Thyroid gland (tissue), 4 donors: ENCODE results near the gene DIO1. TPM values are rescaled to one million over a fixed set of nuclear protein-coding genes. Genes with fewer than 3 reads are reported as not detected.

ENCODE experiments used
- DNase-seq, 2 donors: peaks; one replicate each; pipeline ENCODE4 v3.0.0-alpha.2; 2019
- H3K27ac ChIP-seq, 3 donors: fragments of 200-600 bp; sonication (generic); 1 replicate in 2 of 3; 2 replicates in 1 of 3; pipeline ENCODE4 v1.5.1; 2016 to 2019; ENCODE audit warnings: mild to moderate bottlenecking in 1 of 3, moderate library complexity in 1 of 3
- H3K27me3 ChIP-seq: fragments of 200-600 bp; sonication (generic); one replicate; pipeline ENCODE4 v1.5.1; 2019
- H3K36me3 ChIP-seq, 2 donors: fragments of 200-600 bp; sonication (generic); one replicate each; pipeline ENCODE4 v1.5.1; 2016 to 2019
- H3K4me1 ChIP-seq, 2 donors: fragments of 200-600 bp; sonication (generic); one replicate each; pipeline ENCODE4 v1.5.1; 2017 to 2019
- H3K4me3 ChIP-seq, 3 donors: fragments of 200-600 bp; sonication (generic); replicated peaks in 1 of 3; 1 replicate in 2 of 3; 2 replicates in 1 of 3; pipeline ENCODE4 v1.5.1; 2016; ENCODE audit warnings: mild to moderate bottlenecking in 1 of 3
- H3K9me3 ChIP-seq: fragments of 200-600 bp; sonication (generic); one replicate; pipeline ENCODE4 v1.5.1; 2017
- CTCF ChIP-seq, 6 experiments: fragments of 200-600 bp in 3 of 6; fragments of 450-650 bp in 3 of 6; sonication (generic) in 3 of 6; IDR thresholded peaks; one replicate each; pipeline ENCODE4 v1.5.1; 2016 to 2019; ENCODE audit warnings: antibody characterized with exemption in 6 of 6, mild to moderate bottlenecking in 2 of 6, inconsistent platforms in 1 of 6, moderate library complexity in 1 of 6
- POLR2A ChIP-seq, 2 donors: fragments of 450-650 bp; IDR thresholded peaks; one replicate each; pipeline ENCODE4 v1.6.1; 2017; ENCODE audit warnings: antibody characterized with exemption in 2 of 2, mild to moderate bottlenecking in 2 of 2, moderate library complexity in 1 of 2
- WGBS, 2 donors: methylation state at CpG; one replicate each; pipeline ENCODE4 v1.1.5; 2017; 5-methylcytosine and 5-hydroxymethylcytosine counted together
- intact Hi-C: fragments of 100-400 bp; cut with DNase I; formaldehyde crosslinking; loops from one replicate; pipeline ENCODE4 v1.15.1; 2023
- total RNA-seq, 4 donors: library from RNA; depleted of rRNA; stranded (reverse); fragments of >200 nt; gene quantifications; one replicate each; pipeline ENCODE4 v1.2.3, GENCODE V29; 2016

Gene DIO1
- total RNA-seq, 4 donors from 2014 or later, result 219 to 492 (median 343) TPM

- intact Hi-C loops, result no loop called here
- no peak for DNase-seq
- Histone ChIP-seq H3K4me3 (no peak overlapping the region), H3K27ac (no peak overlapping the region), H3K9me3 (no peaks in the 10 kb centered on the region), H3K27me3 (no peaks in the 10 kb centered on the region), H3K36me3 (peaks cover 0 to 10% of the 10 kb centered on the region in 2 donors), H3K4me1 (no peaks in the 10 kb centered on the region)
- TF ChIP-seq CTCF (IDR thresholded peaks at IDR 0.05), result no peak
- TF ChIP-seq POLR2A (IDR thresholded peaks at IDR 0.05), result no peak
- 84 to 97% methylated on average over 2 of the region's 2 CpGs for WGBS, 2 donors
These were observed 35.4 kb downstream of the DIO1 start for GRCh38 chr1:53929246-53929960.

DNA sequence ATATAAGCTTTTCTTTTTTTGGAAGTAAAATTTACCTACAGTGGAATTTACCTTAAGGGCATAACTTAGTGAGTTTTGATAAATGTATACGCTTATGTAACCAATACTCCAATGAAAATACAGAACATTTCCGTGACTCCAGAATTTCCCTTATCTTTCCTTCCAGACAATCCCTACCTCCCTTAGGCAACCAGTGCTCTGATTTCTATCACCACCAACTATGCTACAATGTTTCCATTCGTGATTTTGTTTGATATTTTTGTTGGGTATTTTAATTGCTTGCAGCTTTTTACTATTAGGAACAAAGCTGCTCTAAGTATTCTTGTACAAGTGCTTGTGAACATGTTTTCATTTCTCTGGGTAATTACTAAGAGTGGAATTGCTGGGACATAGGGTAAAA lies 36.9 kb downstream of the DIO1 start:
- TF ChIP-seq POLR2A (IDR thresholded peaks at IDR 0.05) (no peak), CTCF (IDR thresholded peaks at IDR 0.05) (no peak)
- Histone ChIP-seq H3K27me3 (no peaks in the 10 kb centered on the region), H3K36me3 (peaks cover 0 to 10% of the 10 kb centered on the region in 2 donors), H3K4me1 (no peaks in the 10 kb centered on the region), H3K27ac (no peak overlapping the region), H3K9me3 (no peaks in the 10 kb centered on the region), H3K4me3 (no peak overlapping the region)
- 94 to 95% methylated on average over 3 of the region's 3 CpGs for WGBS, 2 donors
- no peak for DNase-seq
- intact Hi-C loops, result no loop called here

- Histone ChIP-seq H3K36me3 (peaks cover 0 to 10% of the 10 kb centered on the region in 2 donors), H3K27ac (no peak overlapping the region), H3K4me3 (no peak overlapping the region), H3K4me1 (no peaks in the 10 kb centered on the region), H3K9me3 (no peaks in the 10 kb centered on the region), H3K27me3 (no peaks in the 10 kb centered on the region)
- DNase-seq, result no peak
- intact Hi-C loops, result no loop called here
- WGBS, 2 donors, result 96 to 98% methylated on average over 2 of the region's 2 CpGs
- no peak for TF ChIP-seq POLR2A (IDR thresholded peaks at IDR 0.05)
- no peak for TF ChIP-seq CTCF (IDR thresholded peaks at IDR 0.05)
These were observed 37.5 kb downstream of the DIO1 start for GRCh38 chr1:53931523-53931922.

- H3K27ac ChIP-seq, result no peak overlapping the region
- 97 to 98% methylated on average over 1 of the region's 1 CpG for WGBS, 2 donors
- no peaks in the 10 kb centered on the region for H3K9me3 ChIP-seq
- H3K4me3 ChIP-seq, result no peak overlapping the region
- H3K27me3 ChIP-seq, result no peaks in the 10 kb centered on the region
- intact Hi-C loops, result no loop called here
- H3K36me3 ChIP-seq, result no peaks in the 10 kb centered on the region
- no peaks in the 10 kb centered on the region for H3K4me1 ChIP-seq
- no peak for TF ChIP-seq POLR2A (IDR thresholded peaks at IDR 0.05)
- TF ChIP-seq CTCF (IDR thresholded peaks at IDR 0.05), result no peak
- no peak for DNase-seq
These were observed 40.3 kb downstream of the DIO1 start for GRCh38 chr1:53934170-53934765.

DNA sequence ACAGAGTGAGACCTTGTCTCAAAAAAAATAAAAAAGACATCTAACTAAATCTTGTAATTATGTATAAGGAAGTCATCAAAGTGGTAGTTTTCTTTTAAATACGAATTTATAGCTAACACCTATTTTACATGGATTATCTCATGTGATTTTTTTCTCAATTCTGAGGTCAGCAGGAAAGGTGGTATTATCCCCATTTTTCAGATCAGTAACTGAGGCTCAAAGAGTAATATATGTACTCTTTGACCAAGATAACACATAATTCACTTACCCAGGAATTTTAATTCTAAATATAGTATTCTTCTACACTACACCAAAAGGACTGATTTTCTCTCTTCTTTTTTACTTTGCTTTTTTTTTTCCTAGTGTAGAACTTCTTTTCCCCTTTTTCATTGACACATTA lies 42.4 kb downstream of the DIO1 start:
- TF ChIP-seq POLR2A (IDR thresholded peaks at IDR 0.05) (no peak), CTCF (IDR thresholded peaks at IDR 0.05) (no peak)
- 92 to 95% methylated on average over 1 of the region's 1 CpG for WGBS, 2 donors
- H3K27me3 ChIP-seq, result no peaks in the 10 kb centered on the region

More for the DNA sequence above, 42.4 kb downstream of the DIO1 start:
- Histone ChIP-seq H3K4me1 (peaks cover 0 to 3% of the 10 kb centered on the region in 2 donors), H3K27ac (no peak overlapping the region), H3K36me3 (no peaks in the 10 kb centered on the region), H3K4me3 (no peak overlapping the region), H3K9me3 (no peaks in the 10 kb centered on the region)
- intact Hi-C loops, result no loop called here
- no peak for DNase-seq
